Stimulated activated CD4-positive, alpha-beta T cell treated with anti-CD3 and anti-CD28 coated beads, Interleukin-4, amount 100 ng/mL, for 4 hours (primary cell): ENCODE results near the gene ABHD15.
A peak's percentile ranks its signal among the peaks of the same experiment; 100 is the strongest.

ENCODE experiments used
- DNase-seq, 2 experiments: peaks; one replicate each; pipeline ENCODE4 v3.0.0-alpha.2; 2020

The ABHD15 gene, protein sequence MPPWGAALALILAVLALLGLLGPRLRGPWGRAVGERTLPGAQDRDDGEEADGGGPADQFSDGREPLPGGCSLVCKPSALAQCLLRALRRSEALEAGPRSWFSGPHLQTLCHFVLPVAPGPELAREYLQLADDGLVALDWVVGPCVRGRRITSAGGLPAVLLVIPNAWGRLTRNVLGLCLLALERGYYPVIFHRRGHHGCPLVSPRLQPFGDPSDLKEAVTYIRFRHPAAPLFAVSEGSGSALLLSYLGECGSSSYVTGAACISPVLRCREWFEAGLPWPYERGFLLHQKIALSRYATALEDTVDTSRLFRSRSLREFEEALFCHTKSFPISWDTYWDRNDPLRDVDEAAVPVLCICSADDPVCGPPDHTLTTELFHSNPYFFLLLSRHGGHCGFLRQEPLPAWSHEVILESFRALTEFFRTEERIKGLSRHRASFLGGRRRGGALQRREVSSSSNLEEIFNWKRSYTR

DNA sequence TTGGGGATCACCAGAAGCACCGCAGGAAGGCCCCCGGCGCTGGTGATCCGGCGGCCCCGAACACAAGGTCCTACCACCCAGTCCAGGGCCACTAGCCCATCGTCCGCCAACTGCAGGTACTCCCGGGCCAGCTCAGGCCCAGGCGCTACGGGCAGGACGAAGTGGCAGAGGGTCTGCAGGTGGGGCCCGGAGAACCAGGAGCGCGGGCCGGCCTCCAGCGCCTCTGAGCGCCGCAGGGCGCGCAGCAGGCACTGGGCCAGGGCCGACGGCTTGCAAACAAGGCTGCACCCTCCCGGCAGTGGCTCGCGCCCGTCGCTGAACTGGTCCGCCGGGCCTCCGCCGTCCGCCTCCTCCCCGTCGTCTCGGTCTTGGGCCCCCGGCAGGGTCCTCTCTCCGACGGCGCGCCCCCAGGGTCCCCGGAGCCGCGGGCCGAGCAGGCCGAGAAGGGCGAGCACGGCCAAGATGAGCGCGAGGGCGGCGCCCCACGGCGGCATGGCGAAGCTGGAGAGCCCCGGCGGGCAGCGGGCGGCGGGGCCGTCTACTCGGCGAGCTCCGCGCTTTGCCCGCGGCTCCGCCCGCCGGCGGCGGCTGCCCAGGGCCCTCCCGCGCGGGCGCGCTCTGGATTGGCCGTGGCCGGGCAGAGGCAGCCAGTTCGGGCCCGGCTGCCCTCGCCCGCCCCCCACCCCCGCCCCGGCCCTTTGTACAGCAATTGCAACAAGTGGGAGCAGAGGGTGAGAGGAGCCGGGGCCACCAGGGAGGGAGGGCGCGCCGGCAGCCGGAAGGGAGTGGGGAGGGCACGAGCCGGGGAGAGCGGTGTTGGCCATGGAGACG lies at the start of gene ABHD15:
ABHD15 (minus strand) TSS at position 565 of the 831 bp plus-strand sequence; CDS start at position 494, 71 bp downstream.
- DNase-seq = peak; percentile 31 to 59

DNA sequence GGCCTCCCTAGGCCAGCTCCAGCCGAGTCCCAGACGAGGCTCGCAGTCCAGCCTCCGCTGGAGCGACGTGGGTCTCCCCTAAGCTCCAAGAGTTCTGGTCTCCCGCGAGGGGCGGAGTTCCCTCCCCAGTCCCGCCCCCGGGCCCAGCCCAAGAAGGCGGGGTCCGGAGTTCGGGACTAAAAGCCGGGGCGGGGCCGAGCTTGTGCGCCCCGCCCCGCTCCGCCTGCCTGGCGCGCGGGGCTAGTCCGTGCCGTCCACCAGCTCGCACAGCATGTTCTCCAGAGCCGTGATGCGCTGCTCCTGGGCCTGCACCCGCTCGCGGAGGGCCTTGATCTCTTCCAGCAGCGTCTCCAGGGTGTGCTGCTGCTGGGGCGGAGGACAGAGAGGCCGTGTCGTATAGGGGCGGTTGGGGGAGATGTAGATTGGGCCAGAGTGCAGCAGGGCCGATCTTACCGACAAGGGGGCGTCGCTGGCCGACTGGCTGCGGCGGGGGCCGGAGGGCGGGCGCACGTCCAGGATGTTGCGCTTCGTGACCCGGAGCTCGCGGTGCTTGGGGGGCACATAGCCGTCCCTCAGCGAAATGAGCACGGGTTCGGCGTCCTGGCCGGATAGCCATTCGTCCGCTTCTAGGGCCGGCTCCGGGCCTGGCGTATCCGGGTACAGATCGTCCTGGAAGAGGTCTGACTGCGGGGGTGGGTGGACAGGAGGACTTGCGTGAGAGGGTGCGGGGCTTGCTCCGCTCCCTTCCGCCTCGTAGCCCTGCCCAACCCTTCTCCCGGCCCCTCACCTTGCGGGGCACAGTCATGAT lies 48.9 kb upstream of the ABHD15 start:
- DNase-seq = peak; percentile 84

DNA sequence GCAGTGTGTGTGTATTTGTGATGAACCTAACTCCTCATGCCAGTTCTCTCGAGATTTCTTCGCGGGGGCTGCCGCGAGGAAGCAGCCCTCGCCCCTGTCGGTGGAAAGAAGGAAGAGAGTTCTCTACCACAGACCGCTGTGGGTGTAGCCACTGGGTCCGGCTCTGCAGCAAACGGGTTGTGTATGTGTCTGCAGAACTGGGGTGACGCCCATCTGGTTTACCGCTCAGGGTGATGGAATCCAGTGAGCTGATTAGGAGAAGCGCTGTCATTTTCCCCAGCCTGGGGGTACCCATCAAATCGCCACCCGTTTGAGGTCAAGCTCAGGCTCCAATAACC lies 48.2 kb upstream of the ABHD15 start:
- DNase-seq = peak in 1 of 2 experiments; percentile 55

DNA sequence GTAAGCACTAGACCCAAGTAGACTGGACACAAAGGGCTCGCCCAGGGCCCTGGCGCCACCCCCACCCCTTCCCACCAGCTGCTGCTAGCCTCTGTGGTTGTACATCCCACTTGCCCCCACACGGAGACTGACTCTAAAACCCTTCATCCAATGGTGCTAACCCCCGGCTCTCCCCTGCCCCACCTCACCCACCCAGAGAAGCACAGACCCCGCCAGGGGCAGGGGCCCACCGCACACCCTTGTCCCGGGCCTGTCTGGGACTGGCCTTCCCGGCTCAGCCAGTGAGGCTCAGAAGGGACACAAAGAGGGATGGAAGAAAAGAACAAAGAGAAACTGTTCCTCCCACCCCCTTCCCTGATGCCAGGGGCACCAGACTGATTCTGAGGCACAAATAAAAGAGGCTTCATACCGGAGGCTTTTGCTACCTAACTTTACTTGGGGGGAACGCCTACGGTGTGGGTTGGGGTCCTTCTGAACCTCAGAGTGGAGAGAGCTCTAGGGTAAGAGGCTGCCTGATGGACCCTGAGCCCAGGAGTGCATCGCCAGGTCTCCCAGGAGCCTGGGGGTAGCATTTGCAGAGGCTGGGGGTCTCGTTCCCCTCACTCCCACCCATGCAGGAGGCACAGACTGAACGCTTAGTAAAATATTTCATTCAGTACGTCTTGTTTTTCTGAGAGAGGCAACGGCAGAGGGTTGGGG lies 47.7 kb upstream of the ABHD15 start:
- DNase-seq = no peak

DNA sequence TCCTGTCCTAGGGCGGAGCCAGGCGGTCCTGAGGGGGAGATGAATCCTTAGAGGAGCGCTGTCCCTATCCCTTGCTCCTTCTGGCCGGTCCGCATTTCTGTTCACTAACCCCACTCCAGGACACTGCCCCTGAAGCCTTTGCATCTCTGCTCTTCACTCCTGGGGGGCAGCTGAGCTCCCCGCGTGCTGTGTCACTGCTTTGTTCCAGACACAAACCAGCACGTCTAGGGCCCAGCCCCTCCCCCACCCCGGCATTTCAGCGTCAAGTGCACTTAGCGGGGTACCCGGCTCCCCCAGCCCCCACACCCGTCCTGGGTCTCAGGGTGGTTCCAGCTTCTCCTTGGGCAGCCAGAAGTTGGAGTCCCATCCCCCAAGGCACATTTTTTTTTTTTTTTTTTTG lies 47.0 kb upstream of the ABHD15 start:
- DNase-seq = no peak

DNA sequence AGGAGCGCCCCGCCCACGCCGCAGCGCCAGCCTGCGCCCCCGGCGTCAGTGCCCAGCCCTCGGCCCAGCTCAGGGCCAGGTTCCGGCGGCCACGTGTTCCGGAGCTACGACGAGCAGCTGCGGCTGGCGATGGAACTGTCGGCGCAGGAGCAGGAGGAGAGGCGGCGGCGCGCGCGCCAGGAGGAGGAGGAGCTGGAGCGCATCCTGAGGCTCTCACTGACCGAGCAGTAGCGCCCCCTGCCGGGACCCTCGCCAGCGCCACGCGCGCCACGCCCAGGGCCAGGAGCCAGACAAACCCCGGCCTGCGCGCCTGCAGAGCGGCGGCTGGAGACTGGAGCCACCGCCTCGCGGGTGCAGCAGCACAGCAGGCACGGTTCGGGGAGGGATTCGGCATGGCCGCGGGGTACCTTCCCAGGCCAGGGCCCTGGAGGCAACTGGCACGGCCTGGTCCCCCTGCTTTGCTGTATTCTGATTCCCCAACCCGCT lies 46.6 kb upstream of the ABHD15 start:
- DNase-seq = peak; percentile 87 to 95

DNA sequence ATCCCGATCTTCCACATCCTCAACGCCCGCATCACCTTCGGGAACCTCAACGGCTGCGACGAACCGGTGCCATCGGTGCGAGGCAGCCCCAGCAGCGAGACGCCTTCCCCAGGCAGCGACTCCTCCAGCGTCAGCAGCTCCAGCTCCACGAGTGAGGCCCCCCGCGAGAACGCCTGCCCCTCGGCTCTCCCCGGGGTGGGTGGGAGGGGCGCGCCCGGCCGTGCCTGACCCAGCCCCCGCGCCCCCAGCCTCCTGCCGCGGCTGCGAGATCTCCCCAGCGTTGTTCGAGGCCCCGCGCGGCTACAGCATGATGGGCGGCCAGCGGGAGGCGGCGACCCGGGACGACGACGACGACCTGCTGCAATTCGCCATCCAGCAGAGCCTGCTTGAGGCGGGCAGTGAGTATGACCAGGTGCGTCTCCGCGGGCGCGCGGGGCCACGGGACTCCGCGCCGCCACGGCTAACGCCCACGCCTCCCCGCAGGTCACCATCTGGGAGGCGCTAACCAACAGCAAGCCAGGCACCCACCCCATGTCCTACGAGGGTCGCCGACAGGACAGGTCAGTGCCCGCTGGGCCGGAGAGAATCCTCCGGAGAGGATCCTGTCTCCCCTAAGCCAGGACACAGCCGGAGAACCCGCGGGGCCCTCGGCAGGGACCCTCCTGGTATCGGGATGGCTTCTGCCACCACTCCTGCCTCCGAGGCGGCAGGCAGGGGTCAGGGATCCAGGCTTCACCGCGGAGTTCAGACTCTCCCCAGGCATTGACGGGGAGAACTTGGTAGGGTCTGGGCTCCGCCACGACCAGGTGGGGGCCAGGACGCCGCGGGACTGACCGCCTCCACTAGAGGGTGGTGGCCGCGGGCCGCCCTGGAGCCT lies 45.8 kb upstream of the ABHD15 start:
- no peak for DNase-seq

DNA sequence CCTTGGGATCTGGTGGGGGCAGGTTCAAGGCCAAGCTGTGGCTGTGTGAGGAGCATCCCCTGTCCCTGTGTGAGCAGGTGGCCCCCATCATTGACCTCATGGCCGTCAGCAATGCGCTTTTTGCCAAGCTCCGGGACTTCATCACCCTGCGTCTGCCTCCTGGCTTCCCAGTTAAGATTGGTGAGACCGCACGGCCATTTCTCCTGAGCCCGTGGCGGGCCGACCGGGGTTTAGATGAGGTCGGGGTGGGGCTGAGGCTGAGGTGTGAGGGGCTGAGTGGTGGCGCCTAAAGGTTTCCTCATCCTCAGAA lies 45.2 kb upstream of the ABHD15 start:
- DNase-seq = no peak

DNA sequence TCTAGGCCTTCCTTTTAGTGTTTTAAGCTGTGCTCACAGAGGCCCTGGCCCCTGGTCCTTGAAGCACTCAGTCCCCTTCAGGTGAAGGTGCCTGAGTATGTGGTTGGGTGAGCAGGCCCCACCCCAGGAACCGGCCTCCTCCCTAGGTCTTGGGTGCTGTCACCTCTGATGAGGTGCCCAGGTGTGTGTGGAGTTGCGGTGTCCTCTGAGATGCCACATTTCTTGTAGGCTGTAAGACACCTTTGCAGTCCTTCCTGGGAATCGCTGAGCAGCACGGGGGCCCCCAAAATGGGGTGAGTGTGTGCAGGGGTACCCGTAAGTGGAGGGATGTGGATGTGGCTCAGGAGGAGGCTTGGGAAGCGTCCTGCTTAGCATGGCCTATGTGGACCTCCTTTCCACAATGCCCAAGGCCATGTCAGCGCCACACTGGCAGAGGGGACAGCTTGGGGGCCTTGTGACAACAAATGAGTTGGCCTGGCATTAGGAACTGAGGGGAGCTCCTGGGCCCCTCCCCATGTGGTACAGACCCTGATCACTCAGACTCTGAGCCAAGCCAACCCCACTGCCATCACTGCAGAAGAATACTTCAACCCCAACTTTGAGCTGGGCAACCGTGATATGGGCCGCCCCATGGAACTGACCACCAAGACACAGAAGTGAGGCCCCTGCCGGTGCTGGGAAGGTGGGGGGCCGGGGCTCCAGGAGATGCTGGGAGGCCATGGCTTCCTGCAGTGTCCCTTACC lies 44.7 kb upstream of the ABHD15 start:
- DNase-seq = no peak

DNA sequence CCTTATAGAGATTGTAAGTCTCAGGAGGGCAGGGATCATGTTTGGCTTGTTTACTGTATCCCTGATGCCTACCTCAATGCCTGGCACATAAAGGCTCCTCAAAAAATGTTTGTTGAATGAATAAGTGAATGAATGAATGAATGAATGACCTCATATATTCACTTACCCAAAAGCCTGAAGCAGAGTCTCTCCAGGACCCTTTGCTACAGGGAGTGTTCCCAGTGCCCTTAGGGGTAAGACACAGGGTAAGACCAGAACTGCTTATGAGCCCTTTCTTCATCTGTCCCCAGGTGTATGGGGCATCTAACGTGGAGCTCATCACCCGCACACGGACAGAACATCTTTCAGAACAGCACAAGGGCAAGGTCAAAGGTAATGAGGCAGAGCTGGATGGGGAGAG lies 43.6 kb upstream of the ABHD15 start:
- DNase-seq = no peak

DNA sequence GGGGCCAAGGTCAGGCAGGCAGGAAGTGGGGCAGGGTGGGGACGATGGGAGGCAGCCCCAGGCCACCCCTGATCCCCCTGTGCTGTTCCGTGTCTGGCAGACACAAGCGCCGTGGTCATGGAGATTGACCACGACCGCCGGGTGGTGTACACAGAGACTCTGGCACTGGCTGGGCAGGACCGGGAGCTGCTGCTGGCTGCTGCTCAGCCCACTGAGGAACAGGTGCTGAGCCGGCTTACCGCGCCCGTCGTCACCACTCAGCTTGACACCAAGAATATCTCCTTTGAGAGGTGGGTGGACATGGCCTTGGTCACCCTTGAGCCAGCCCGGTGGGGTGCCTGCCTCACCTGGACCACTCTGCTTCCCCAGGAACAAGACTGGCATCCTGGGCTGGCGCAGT lies 42.1 kb upstream of the ABHD15 start:
- DNase-seq = no peak

DNA sequence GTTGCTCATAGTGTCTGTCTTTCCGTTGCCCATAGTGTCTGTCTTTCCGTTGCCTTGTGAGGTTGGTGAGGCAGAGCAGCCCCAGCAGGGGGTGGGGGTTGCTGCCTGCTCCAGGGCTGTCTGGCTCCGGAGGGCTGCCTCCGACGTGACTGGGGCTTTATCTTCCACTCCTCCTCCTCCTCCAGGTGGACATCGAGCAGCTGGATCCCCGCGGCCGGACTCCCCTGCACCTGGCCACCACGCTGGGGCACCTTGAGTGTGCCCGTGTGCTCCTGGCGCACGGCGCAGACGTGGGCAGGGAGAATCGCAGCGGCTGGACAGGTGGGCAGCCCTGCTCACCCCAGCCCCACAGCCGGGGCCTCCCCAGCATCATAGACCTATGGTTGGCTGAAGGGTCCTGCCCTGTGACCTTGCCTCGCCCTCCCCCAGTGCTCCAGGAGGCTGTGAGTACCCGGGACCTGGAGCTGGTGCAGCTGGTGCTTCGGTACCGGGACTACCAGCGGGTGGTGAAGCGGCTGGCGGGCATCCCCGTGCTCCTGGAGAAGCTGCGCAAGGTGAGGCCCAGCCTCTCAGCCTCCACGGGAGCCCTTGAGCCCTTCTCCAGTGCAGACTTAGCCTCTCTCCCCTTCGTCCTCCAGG lies 40.8 kb upstream of the ABHD15 start:
- DNase-seq = no peak

DNA sequence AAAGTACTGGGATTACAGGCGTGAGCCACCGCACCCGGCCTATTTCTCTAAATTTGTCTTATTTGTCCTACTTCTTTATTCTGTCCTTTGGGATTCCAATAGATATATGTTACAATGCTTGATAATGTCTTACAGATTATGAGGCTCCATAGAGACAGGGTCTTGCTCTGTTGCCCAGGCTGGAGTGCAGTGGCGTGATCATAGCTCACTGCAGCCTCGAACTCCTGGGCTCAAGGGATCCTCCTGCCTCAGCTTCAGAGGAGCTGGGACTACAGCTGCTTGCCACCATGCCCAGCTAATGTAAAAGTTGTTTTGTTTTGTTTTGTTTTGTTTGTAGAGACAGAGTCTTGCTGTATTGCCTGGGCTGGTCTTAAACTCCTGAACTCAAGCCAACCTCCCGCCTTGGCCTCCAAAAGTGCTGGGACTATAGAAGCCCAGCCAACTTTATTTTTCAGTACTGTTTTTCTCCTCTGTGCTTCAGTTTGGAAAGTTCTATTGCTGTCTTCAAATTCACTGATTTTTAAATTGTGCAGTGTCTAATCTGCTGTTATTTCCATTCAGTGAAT lies 36.4 kb upstream of the ABHD15 start:
- DNase-seq = no peak

DNA sequence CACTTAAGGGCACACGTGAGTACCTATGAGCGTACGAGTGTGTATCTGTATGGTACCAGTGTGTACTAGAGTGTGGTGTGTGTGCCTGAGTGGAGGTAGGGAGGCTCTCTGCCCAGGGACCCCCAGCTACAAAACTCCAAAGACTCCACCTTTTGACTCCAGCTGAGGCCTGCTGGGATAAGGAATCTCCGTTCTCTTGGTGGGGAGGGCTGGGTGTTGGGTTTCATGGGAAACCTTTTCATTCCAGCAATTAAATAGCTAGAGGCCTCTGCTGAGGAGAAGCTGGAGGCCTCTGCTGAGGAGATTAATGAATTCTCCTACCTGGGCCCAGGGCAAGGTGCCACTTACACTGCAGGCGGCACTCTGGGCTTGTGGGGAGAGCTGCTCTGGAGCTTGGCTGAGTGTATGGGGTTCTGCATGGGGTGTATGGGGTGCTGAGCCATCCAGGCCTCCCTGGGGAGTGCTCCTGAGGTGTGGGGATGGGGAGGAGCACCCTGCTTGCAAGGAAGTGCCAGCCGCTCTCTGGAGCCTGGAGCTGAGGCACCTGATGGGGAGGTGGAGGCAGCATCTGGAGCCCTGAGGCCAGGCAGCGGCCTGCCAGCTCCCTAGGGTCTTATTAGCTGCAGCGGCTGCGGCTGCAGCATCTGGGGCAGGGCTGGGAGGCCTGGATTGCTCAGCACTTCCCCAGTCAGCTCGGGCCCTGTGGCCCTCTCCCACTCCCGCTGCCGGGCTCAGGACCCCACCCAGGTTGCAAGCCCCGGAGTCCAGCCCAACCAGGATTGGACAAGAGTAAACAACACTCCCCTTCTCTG lies 30.7 kb upstream of the ABHD15 start:
- DNase-seq = no peak

DNA sequence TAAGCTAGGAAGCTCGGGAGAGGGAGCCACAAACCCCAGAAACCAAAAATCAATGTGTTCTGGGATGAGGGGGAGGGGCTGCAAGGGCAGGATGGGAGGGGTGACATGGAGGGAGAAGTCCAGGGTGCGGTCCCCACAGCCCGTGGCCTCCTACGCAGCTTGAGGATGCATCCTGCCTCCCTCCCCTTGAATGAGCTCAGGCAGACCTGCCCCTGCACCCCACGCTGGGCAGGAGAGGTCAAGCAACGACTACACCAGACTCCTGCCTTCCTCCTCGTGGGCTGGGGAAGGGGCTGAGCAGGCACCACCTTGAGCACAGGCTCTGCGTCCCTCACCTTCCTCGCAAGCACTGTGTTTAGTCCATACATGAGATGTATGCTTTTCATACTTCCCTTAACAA lies 30.0 kb upstream of the ABHD15 start:
- no peak for DNase-seq

DNA sequence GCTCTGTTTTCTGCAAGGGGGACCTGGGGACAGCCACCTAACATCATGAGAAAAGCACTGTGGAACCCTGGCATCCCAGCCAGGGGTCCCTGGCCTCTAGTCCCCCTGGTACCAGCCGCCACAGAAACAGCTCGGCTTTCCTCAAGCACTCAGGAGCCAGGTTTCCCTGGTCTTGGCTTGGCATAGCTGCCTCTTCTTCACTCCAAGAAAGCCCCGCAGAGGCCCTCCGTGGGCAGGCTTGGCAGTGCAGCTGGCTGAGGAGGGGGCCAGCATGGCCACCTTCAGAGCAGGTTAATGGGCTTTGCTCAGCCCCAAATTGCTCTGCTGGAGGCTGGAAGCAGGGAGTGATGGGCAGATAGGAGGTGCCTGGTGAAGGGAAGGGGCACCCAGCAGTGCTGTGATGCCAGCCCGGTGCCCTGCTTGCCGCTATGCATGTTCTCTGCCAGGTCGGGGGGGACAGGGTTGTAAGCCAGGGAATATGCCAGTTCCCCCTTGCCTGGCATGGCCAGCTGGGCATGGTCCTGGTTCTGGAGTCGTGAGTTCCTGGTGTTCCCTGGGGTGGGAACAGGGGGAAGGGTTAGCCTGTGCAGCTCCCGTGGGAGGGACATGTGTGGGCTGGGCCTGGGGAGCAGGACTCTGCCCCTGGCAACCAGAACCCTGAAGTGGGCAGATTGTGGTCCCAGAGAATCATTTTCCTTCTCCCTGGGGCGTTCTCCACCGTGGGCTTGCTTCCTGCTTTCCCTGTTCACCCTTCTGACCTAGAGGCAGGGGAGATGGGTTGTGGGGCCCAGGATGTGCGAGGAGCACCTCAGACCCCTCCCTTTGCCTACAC lies 29.3 kb upstream of the ABHD15 start:
- no peak for DNase-seq

DNA sequence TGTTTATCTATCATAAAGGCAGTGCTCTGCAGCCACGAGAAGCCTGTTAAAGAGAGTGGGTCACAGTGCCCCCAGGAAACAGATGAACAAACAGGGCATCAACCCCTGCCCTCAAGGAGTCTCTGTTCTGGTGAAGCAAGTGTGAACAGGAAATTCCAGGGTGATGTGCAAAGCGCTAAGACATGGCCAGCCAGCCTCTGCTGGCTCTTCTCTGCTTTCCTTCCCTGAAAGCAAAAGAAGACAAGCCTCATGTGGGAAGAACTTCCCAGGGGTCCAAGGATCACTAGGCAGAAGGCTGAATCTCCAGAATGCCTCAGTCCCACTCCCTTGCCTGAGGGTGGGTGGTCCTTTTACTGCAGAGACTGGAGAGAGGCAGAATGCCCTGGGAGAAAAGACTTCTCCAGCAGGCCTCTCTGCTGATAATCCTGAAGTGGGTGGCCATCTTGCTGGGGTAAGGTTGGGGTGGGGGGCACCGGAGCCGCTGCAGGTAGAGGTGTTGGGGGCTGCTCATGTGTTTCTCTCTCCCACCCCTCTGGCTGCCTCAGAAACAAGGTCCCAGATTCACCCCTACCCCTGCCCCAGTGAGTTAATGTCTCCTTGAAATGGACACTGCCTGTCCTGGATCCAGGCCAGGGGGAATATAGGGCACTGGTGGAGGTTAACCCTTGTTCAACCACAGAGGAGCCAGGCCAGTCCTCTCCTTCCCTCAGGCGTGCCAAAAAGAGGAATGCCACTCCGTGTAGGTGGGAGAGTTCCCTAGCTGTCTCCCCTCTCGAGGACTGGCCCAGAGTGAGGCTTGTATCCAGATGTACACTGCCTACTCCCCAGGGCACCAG lies 28.5 kb upstream of the ABHD15 start:
- no peak for DNase-seq
